ENCODE data around the gene TAOK3.

The TAOK3 gene

GRCh38 chr12:118397708-118398440 lies 25.2 kb upstream of the TAOK3 start:
- Histone ChIP-seq H3K36me3 (ENCODE audit: control insufficient read depth, insufficient read depth, low read length) (peaks cover 94% of the 10 kb centered on the region), H3K9ac (ENCODE audit: low read length) (no peak overlapping the region), H3K9me3 (ENCODE audit: control insufficient read depth, insufficient read depth, low read depth, low read length) (no peaks in the 10 kb centered on the region)

GRCh38 chr12:118391836-118392235 lies 19.1 kb upstream of the TAOK3 start:
- Histone ChIP-seq H3K4me1 (ENCODE audit: control insufficient read depth, insufficient read depth, low read length) (no peaks in the 10 kb centered on the region), H3K9me3 (ENCODE audit: control insufficient read depth, insufficient read depth, low read depth, low read length) (no peaks in the 10 kb centered on the region), H3K36me3 (ENCODE audit: control insufficient read depth, insufficient read depth, low read length) (peaks cover 91% of the 10 kb centered on the region), H3K4me3 (ENCODE audit: low read depth, low read length) (no peak overlapping the region), H3K27me3 (ENCODE audit: control insufficient read depth, insufficient read depth, low read length) (no peaks in the 10 kb centered on the region), H3K9ac (ENCODE audit: low read length) (no peak overlapping the region), H3K27ac (ENCODE audit: low read depth, low read length) (no peak overlapping the region)

More at GRCh38 chr12:118397708-118398440, 25.2 kb upstream of the TAOK3 start:
- Histone ChIP-seq H3K4me3 (ENCODE audit: low read depth, low read length) (no peak overlapping the region), H3K27ac (ENCODE audit: low read depth, low read length) (no peak overlapping the region), H3K27me3 (ENCODE audit: control insufficient read depth, insufficient read depth, low read length) (no peaks in the 10 kb centered on the region), H3K4me1 (ENCODE audit: control insufficient read depth, insufficient read depth, low read length) (no peaks in the 10 kb centered on the region)

- Histone ChIP-seq H3K4me1 (ENCODE audit: control insufficient read depth, insufficient read depth, low read length) (no peaks in the 10 kb centered on the region), H3K27me3 (ENCODE audit: control insufficient read depth, insufficient read depth, low read length) (no peaks in the 10 kb centered on the region), H3K9me3 (ENCODE audit: control insufficient read depth, insufficient read depth, low read depth, low read length) (no peaks in the 10 kb centered on the region), H3K4me3 (ENCODE audit: low read depth, low read length) (no peak overlapping the region), H3K27ac (ENCODE audit: low read depth, low read length) (no peak overlapping the region), H3K36me3 (ENCODE audit: control insufficient read depth, insufficient read depth, low read length) (peaks cover 91% of the 10 kb centered on the region), H3K9ac (ENCODE audit: low read length) (no peak overlapping the region)
Observed at GRCh38 chr12:118391424-118391823, 18.7 kb upstream of the TAOK3 start.

- peaks cover 34% of the 10 kb centered on the region for H3K36me3 ChIP-seq (ENCODE audit: control insufficient read depth, insufficient read depth, low read length)
- peaks cover 7% of the 10 kb centered on the region for H3K4me1 ChIP-seq (ENCODE audit: control insufficient read depth, insufficient read depth, low read length)
- H3K27ac ChIP-seq (ENCODE audit: low read depth, low read length) = no peak overlapping the region
- H3K9me3 ChIP-seq (ENCODE audit: control insufficient read depth, insufficient read depth, low read depth, low read length) = no peaks in the 10 kb centered on the region
- H3K4me3 ChIP-seq (ENCODE audit: low read depth, low read length) = peak overlapping the region; percentile 71
- peak overlapping the region; percentile 97 for H3K9ac ChIP-seq (ENCODE audit: low read length)
- no peaks in the 10 kb centered on the region for H3K27me3 ChIP-seq (ENCODE audit: control insufficient read depth, insufficient read depth, low read length)
Observed at GRCh38 chr12:118377884-118378470, 5.3 kb upstream of the TAOK3 start.

GRCh38 chr12:118377021-118377883 lies 4.5 kb upstream of the TAOK3 start:
- no peak overlapping the region for H3K27ac ChIP-seq (ENCODE audit: low read depth, low read length)
- peak overlapping the region; percentile 71 for H3K4me3 ChIP-seq (ENCODE audit: low read depth, low read length)

GRCh38 chr12:118376089-118377020 lies 3.6 kb upstream of the TAOK3 start, which contains the start of gene SUDS3:
TSS of gene SUDS3 (plus strand) at chr12:118376555. CDS start at chr12:118376692, 137 bp downstream.
- H3K9ac ChIP-seq (ENCODE audit: low read length) = peak within 1 kb of the TSS; percentile 97
- H3K4me1 ChIP-seq (ENCODE audit: control insufficient read depth, insufficient read depth, low read length) = peaks cover 7% of the 10 kb centered on the region
- peak within 1 kb of the TSS; percentile 98 for H3K27ac ChIP-seq (ENCODE audit: low read depth, low read length)
- peaks cover 23% of the 10 kb centered on the region for H3K36me3 ChIP-seq (ENCODE audit: control insufficient read depth, insufficient read depth, low read length)
- H3K9me3 ChIP-seq (ENCODE audit: control insufficient read depth, insufficient read depth, low read depth, low read length) = no peaks in the 10 kb centered on the region
- peaks cover 7% of the 10 kb centered on the region for H3K27me3 ChIP-seq (ENCODE audit: control insufficient read depth, insufficient read depth, low read length)
- H3K4me3 ChIP-seq (ENCODE audit: low read depth, low read length) = peak within 1 kb of the TSS; percentile 71

More at GRCh38 chr12:118377021-118377883, 4.5 kb upstream of the TAOK3 start:
- Histone ChIP-seq H3K9me3 (ENCODE audit: control insufficient read depth, insufficient read depth, low read depth, low read length) (no peaks in the 10 kb centered on the region), H3K36me3 (ENCODE audit: control insufficient read depth, insufficient read depth, low read length) (peaks cover 32% of the 10 kb centered on the region), H3K27me3 (ENCODE audit: control insufficient read depth, insufficient read depth, low read length) (no peaks in the 10 kb centered on the region), H3K9ac (ENCODE audit: low read length) (peak overlapping the region; percentile 97), H3K4me1 (ENCODE audit: control insufficient read depth, insufficient read depth, low read length) (peaks cover 7% of the 10 kb centered on the region)

- Histone ChIP-seq H3K36me3 (ENCODE audit: control insufficient read depth, insufficient read depth, low read length) (peaks cover 15% of the 10 kb centered on the region), H3K4me3 (ENCODE audit: low read depth, low read length) (peak overlapping the region; percentile 71; the same call in 1 of the 2 replicates), H3K4me1 (ENCODE audit: control insufficient read depth, insufficient read depth, low read length) (peaks cover 15% of the 10 kb centered on the region), H3K9me3 (ENCODE audit: control insufficient read depth, insufficient read depth, low read depth, low read length) (no peaks in the 10 kb centered on the region), H3K27me3 (ENCODE audit: control insufficient read depth, insufficient read depth, low read length) (peaks cover 17% of the 10 kb centered on the region), H3K27ac (ENCODE audit: low read depth, low read length) (no peak overlapping the region), H3K9ac (ENCODE audit: low read length) (no peak overlapping the region)
Observed at GRCh38 chr12:118375348-118375747, 2.6 kb upstream of the TAOK3 start.

- Histone ChIP-seq H3K4me3 (ENCODE audit: low read depth, low read length) (no peak overlapping the region), H3K36me3 (ENCODE audit: control insufficient read depth, insufficient read depth, low read length) (peaks cover 11% of the 10 kb centered on the region), H3K4me1 (ENCODE audit: control insufficient read depth, insufficient read depth, low read length) (peaks cover 15% of the 10 kb centered on the region), H3K27ac (ENCODE audit: low read depth, low read length) (no peak overlapping the region), H3K9me3 (ENCODE audit: control insufficient read depth, insufficient read depth, low read depth, low read length) (no peaks in the 10 kb centered on the region), H3K27me3 (ENCODE audit: control insufficient read depth, insufficient read depth, low read length) (peaks cover 18% of the 10 kb centered on the region), H3K9ac (ENCODE audit: low read length) (no peak overlapping the region)
Observed at GRCh38 chr12:118374909-118375308, 2.2 kb upstream of the TAOK3 start.

- peaks cover 15% of the 10 kb centered on the region for H3K4me1 ChIP-seq (ENCODE audit: control insufficient read depth, insufficient read depth, low read length)
- H3K27ac ChIP-seq (ENCODE audit: low read depth, low read length) = no peak overlapping the region
- no peak overlapping the region for H3K4me3 ChIP-seq (ENCODE audit: low read depth, low read length)
- H3K27me3 ChIP-seq (ENCODE audit: control insufficient read depth, insufficient read depth, low read length) = peaks cover 18% of the 10 kb centered on the region
- peaks cover 4% of the 10 kb centered on the region; the same call in 1 of the 2 replicates for H3K36me3 ChIP-seq (ENCODE audit: control insufficient read depth, insufficient read depth, low read length)
- no peaks in the 10 kb centered on the region for H3K9me3 ChIP-seq (ENCODE audit: control insufficient read depth, insufficient read depth, low read depth, low read length)
- H3K9ac ChIP-seq (ENCODE audit: low read length) = no peak overlapping the region
Observed at GRCh38 chr12:118374126-118374725, 1.5 kb upstream of the TAOK3 start.

- Histone ChIP-seq H3K27me3 (ENCODE audit: control insufficient read depth, insufficient read depth, low read length) (peaks cover 18% of the 10 kb centered on the region), H3K4me1 (ENCODE audit: control insufficient read depth, insufficient read depth, low read length) (peaks cover 15% of the 10 kb centered on the region), H3K4me3 (ENCODE audit: low read depth, low read length) (peak overlapping the region; percentile 87), H3K27ac (ENCODE audit: low read depth, low read length) (peak overlapping the region; percentile 25; the same call in 1 of the 2 replicates), H3K9me3 (ENCODE audit: control insufficient read depth, insufficient read depth, low read depth, low read length) (no peaks in the 10 kb centered on the region), H3K9ac (ENCODE audit: low read length) (peak overlapping the region; percentile 54), H3K36me3 (ENCODE audit: control insufficient read depth, insufficient read depth, low read length) (no peaks in the 10 kb centered on the region)
Observed at GRCh38 chr12:118373616-118374015, 909 bp upstream of the TAOK3 start.

Measured in HUES6 (cell line).